Measurements from ENCODE around the gene SYTL2. TPM values are rescaled to one million over a fixed set of nuclear protein-coding genes. Genes with fewer than 3 reads are reported as not detected.

The SYTL2 gene
- total RNA-seq, 3 donors from 2014 or later (not counting 1 experiment from before 2014, with no cell fraction given), result 116 to 237 (median 143) TPM

DNA sequence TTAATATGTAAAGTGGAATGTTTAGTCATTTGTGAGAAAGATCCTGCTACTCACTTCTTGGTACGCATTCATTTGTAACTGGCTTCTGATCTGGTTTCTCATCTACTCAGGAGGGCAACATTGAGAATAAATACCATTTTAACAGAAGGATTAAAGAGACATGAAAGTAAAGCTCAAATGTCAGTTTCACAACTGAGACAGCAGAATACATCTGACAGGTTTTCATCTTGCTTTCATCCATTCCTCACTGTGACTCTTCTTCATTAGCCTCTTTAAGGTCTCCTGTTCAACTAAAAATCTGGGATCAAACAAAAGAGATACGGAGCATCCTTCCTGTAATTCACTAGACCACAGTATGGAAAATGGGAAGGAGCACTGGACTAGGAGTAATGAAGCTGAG lies 93.5 kb downstream of the SYTL2 start:
- Mint-ChIP-seq H3K36me3 (peaks cover 14% of the 10 kb centered on the region), H3K27ac (peak overlapping the region; percentile 27 to 53), H3K4me1 (peaks cover 0 to 20% of the 10 kb centered on the region in 2 donors), H3K9me3 (no peaks in the 10 kb centered on the region), H3K4me3 (no peak overlapping the region), H3K27me3 (ENCODE audit: low read depth in 2 of 2) (no peaks in the 10 kb centered on the region)
- Histone ChIP-seq H3K27me3 (ENCODE audit: control insufficient read depth, insufficient read depth, low read length) (no peaks in the 10 kb centered on the region), H3K4me3 (ENCODE audit: low read length) (no peak overlapping the region), H3K36me3 (ENCODE audit: control insufficient read depth, insufficient read depth, low read length) (peaks cover 27% of the 10 kb centered on the region), H3K9me3 (ENCODE audit: control insufficient read depth, insufficient read depth, low read length) (no peaks in the 10 kb centered on the region), H3K27ac (ENCODE audit: low read length) (no peak overlapping the region), H3K4me1 (ENCODE audit: control insufficient read depth, insufficient read depth, low read length) (no peaks in the 10 kb centered on the region)
- TF ChIP-seq, protein P1, sequence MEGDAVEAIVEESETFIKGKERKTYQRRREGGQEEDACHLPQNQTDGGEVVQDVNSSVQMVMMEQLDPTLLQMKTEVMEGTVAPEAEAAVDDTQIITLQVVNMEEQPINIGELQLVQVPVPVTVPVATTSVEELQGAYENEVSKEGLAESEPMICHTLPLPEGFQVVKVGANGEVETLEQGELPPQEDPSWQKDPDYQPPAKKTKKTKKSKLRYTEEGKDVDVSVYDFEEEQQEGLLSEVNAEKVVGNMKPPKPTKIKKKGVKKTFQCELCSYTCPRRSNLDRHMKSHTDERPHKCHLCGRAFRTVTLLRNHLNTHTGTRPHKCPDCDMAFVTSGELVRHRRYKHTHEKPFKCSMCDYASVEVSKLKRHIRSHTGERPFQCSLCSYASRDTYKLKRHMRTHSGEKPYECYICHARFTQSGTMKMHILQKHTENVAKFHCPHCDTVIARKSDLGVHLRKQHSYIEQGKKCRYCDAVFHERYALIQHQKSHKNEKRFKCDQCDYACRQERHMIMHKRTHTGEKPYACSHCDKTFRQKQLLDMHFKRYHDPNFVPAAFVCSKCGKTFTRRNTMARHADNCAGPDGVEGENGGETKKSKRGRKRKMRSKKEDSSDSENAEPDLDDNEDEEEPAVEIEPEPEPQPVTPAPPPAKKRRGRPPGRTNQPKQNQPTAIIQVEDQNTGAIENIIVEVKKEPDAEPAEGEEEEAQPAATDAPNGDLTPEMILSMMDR (IDR thresholded peaks at IDR 0.05), result no peak
- 83% methylated on average over 1 of the region's 2 CpGs for WGBS (ENCODE audit: insufficient coverage)
- intact Hi-C loops (cut with micrococcal nuclease), result no loop called here
- DNase-seq (no peak), ATAC-seq (no peak)

DNA sequence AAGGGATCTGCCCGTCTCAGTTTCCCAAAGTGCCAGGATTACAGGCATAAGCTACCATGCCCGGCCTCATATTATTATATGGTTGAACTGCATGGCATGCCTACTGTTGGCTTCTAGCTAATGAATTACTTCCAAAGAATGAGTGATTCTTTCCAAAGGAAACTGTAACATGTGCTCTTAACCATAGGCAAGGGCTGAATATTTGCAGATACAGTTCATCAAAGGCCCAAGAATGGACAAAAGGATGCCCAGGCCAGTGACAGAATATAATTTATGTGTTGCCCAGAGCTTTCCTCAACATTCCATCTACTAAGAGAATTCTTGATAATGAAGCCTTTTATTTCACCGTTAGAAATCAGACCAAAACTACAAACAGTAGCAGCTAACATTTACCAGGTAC lies 98.0 kb downstream of the SYTL2 start:
- Mint-ChIP-seq H3K27me3 (ENCODE audit: low read depth in 2 of 2) (no peaks in the 10 kb centered on the region), H3K9me3 (no peaks in the 10 kb centered on the region), H3K27ac (peak overlapping the region in 1 of 2 donors; percentile 29), H3K4me3 (no peak overlapping the region), H3K36me3 (peaks cover 14% of the 10 kb centered on the region), H3K4me1 (peaks cover 0 to 8% of the 10 kb centered on the region in 2 donors)
- WGBS (ENCODE audit: insufficient coverage), result 98% methylated on average over 3 of the region's 3 CpGs
- no peak overlapping the region for H3K4me3 ChIP-seq (ENCODE audit: low read length)
- no peaks in the 10 kb centered on the region for H3K27me3 ChIP-seq (ENCODE audit: control insufficient read depth, insufficient read depth, low read length)
- ATAC-seq (no peak), DNase-seq (no peak)
- TF ChIP-seq, protein P1 (IDR thresholded peaks at IDR 0.05), result no peak
- peaks cover 25% of the 10 kb centered on the region for H3K36me3 ChIP-seq (ENCODE audit: control insufficient read depth, insufficient read depth, low read length)
- H3K4me1 ChIP-seq (ENCODE audit: control insufficient read depth, insufficient read depth, low read length), result no peaks in the 10 kb centered on the region
- intact Hi-C loops (cut with micrococcal nuclease), result no loop called here
- no peak overlapping the region for H3K27ac ChIP-seq (ENCODE audit: low read length)
- no peaks in the 10 kb centered on the region for H3K9me3 ChIP-seq (ENCODE audit: control insufficient read depth, insufficient read depth, low read length)

DNA sequence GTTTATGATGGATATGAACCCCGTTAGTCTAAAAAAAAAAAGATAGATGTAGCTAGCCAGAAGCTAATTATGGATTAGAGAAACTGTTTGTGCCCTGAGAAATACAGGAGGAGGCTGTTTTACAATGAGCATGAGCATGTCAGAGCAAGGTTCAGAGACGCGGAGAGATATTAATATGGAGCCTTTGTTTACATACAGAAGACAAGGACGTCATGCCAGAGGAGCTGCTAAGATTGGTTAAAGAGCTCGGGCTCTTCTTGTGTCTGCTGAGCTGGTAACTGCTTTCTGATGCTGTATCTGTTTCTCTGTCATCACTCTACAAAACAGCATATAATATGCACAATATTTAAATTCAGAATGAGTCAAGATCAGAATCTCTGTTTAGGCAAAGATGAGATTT lies 100.0 kb downstream of the SYTL2 start:
- H3K9me3 ChIP-seq (ENCODE audit: control insufficient read depth, insufficient read depth, low read length), result no peaks in the 10 kb centered on the region
- Mint-ChIP-seq H3K9me3 (no peaks in the 10 kb centered on the region), H3K4me1 (peaks cover 0 to 8% of the 10 kb centered on the region in 2 donors), H3K4me3 (no peak overlapping the region), H3K27me3 (ENCODE audit: low read depth in 2 of 2) (no peaks in the 10 kb centered on the region), H3K27ac (peak overlapping the region; percentile 29 to 53), H3K36me3 (peaks cover 21% of the 10 kb centered on the region)
- TF ChIP-seq, protein P1 (IDR thresholded peaks at IDR 0.05), result no peak
- H3K36me3 ChIP-seq (ENCODE audit: control insufficient read depth, insufficient read depth, low read length), result peaks cover 28% of the 10 kb centered on the region
- H3K27me3 ChIP-seq (ENCODE audit: control insufficient read depth, insufficient read depth, low read length), result no peaks in the 10 kb centered on the region
- H3K27ac ChIP-seq (ENCODE audit: low read length), result no peak overlapping the region
- H3K4me3 ChIP-seq (ENCODE audit: low read length), result no peak overlapping the region
- intact Hi-C loops (cut with micrococcal nuclease), result no loop called here
- no peaks in the 10 kb centered on the region for H3K4me1 ChIP-seq (ENCODE audit: control insufficient read depth, insufficient read depth, low read length)
- 99% methylated on average over 5 of the region's 5 CpGs for WGBS (ENCODE audit: insufficient coverage)
- ATAC-seq (no peak), DNase-seq (no peak)
